Raji (cell line): Measurements from ENCODE around the gene HSD17B12.

Experiments used
- POLR2A ChIP-seq: IDR thresholded peaks from 2 replicates; pipeline ENCODE4 v1.6.1; 2011; ENCODE audit warnings: low read depth, low read length, control low read depth; ENCODE audit not compliant: insufficient read depth

The HSD17B12 gene

GRCh38 chr11:43903078-43903477 lies 222.5 kb downstream of the HSD17B12 start:
- TF ChIP-seq POLR2A = no peak

DNA sequence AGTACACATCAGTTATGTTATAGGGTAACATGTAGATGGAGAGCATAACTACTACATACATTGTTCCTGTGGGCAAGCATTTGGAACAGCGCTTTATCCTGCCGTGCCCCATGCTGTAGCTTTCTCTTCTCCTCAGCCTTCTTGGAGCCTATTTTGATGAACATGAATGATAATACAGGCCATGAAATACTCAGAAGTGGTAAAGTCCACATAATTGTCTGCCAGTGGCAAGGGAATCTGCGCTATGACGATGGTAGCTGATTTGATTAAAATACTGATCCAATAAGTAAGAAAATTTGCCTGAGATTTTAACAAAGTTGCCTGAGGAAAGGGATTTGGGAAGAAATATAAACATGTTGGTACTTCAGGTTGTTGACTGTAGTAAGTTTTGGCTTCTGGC lies 223.4 kb downstream of the HSD17B12 start:
- no peak for TF ChIP-seq POLR2A

DNA sequence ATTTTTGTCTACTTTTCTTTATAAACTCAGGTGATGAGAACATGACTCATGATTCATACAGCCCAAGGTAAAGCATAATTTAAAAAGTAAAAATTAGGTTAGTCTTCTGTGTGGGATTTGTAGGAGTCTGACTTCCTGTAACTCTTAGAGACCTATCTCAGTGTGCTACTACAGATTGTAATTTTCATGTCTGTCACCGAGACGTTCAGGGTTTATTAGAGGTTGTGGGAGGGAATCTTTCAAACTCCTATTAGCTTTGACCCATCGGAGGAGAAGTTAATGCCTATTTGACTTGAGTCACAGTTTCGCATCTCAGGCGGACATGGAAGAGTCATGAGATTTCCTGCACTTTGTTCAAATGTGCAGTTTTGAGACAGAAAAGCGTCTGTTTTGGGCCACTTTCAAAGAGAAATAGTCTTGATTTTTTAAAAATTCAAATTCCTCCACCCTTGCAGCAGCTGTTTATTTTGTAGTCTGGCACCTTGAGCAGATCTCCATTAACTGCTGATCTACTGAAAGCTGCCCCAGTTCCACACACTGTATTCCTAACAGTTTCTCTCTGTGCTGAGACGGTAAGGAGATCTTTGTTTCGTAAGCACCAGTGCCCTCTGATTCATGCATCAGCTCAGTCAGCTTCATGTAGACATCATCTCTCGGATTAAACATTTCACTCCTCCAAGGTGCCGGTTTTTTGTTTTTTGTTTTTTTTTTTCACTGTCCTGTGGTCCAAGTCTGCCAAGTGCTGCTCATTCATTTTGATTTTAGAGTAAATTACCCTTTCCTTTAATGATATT lies 224.4 kb downstream of the HSD17B12 start:
- TF ChIP-seq POLR2A = no peak

DNA sequence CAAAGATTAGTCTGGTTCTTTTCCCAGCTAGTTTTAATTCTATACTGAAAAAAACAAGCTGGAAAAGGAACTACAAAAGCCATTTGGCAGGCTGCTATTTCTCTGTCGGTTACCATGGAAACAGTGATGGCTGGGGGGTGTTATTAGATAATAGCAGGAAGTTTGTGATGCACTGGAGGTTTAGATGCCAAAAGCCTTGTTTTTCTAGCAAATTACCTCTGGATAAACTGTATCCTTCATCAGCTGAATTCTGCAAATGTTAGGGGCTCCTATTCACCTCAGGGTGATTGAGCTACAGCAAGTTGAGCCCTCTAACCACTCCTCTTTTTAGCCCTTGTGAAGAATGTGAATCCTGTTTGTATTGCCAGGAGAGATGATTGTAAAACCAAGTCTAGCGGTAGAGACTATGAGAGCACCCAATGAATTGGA lies 225.3 kb downstream of the HSD17B12 start:
- no peak for TF ChIP-seq POLR2A
